Renal cortical epithelial cell (primary cell): ENCODE data around the gene SNTA1. TPM values are rescaled to one million over a fixed set of nuclear protein-coding genes. Genes with fewer than 3 reads are reported as not detected.
"Not testable (repeated sequence)": the region's sequence is repeated elsewhere in the genome, so short reads cannot be mapped to it uniquely, and the experiment has no call there.

Experiments
- DNase-seq: peaks from one replicate; pipeline ENCODE4 v3.0.0-alpha.2; 2011; ENCODE audit warnings: low read depth
- total RNA-seq: library from RNA; depleted of rRNA; stranded (reverse); fragments of >200 nt; gene quantifications from 2 replicates; pipeline ENCODE4 v1.2.3, GENCODE V29; 2014

SNTA1 gene
- 11.0 and 17.0 TPM in 2 replicates for total RNA-seq

GRCh38 chr20:33443512-33444239 is at the start of gene SNTA1:
Gene SNTA1, minus strand, starts transcription at chr20:33443763. Its CDS starts 143 bp downstream, at chr20:33443620.
- DNase-seq = peak; percentile 41

GRCh38 chr20:33490934-33491656 is 47.5 kb upstream of the SNTA1 start:
- DNase-seq = no peak

- DNase-seq = no peak
Measured at GRCh38 chr20:33490023-33490933, 46.7 kb upstream of the SNTA1 start, which contains the start of gene CBFA2T2. Gene CBFA2T2, plus strand, starts transcription at chr20:33490096. Its CDS starts 172 bp downstream, at chr20:33490268.

DNA sequence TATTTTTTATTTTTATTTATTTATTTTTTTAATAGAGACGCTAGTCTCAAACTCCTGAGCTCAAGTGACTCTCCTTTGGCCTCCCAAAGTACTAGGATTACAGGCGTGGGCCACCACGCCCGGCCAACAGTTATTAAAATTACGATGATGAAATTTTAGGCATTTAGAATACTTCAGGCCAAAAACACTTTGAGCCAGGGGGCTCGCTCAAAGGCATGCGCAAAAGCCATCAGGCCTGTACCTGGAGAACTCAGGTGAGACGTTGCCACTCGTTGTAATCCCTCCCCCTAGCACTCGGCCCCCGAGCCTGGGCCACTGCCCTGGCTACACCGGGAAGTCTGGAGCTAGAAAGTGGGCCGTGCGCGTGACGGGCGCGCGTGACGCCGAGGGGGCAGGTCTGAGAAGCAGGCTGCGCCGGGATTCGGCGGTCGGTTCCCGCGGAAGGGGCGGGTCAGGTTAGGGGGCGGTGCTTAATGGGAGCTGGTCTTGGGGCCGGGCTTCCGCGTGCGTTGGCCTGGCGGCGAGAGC is 46.0 kb upstream of the SNTA1 start:
- peak; percentile 84 for DNase-seq

GRCh38 chr20:33488661-33489494 is 45.3 kb upstream of the SNTA1 start:
- DNase-seq = not testable (repeated sequence)

- no peak for DNase-seq
Measured at GRCh38 chr20:33488201-33488600, 44.6 kb upstream of the SNTA1 start.

GRCh38 chr20:33483186-33483585 is 39.6 kb upstream of the SNTA1 start:
- not testable (repeated sequence) for DNase-seq

DNA sequence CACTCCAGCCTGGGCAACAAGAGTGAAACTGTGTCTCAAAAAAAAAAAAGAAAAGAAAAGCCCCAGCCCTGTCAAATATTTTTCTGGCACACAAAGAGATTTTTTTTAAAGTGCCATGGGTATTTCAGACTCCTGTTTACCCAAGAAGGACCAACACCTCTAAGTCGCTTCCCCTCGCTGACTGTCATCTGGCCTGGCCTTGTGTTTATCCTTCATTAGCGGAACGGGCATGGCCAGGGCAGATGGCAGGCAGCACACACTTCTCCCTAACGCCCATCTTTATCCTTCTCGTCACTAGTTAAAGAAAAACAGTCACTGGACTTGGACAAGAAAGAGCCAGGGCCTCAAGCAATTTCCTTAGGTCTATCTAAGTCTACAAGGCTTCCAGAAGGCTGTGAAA is 39.0 kb upstream of the SNTA1 start:
- DNase-seq = no peak

- no peak for DNase-seq
Measured at GRCh38 chr20:33481431-33481941, 37.9 kb upstream of the SNTA1 start.

DNA sequence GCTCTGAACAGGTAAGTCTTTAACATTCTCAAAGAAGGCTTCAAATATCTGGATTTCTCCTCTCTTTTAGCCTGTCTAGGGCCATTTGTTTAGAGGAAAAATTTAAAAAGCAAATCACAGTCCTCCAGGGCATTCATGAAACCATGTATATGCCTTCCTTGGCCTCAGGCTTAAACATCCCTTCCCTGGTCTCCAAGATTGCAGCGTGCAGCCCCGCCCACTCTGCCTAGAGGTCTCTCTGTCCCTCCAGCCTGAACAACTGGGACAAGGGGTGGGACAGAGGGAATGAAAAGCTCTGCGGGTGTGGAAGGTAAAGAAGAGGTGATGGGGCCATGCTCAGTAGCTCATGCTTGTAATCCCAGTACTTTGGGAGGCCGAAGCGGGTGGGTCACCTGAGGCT is 36.5 kb upstream of the SNTA1 start:
- DNase-seq = no peak

DNA sequence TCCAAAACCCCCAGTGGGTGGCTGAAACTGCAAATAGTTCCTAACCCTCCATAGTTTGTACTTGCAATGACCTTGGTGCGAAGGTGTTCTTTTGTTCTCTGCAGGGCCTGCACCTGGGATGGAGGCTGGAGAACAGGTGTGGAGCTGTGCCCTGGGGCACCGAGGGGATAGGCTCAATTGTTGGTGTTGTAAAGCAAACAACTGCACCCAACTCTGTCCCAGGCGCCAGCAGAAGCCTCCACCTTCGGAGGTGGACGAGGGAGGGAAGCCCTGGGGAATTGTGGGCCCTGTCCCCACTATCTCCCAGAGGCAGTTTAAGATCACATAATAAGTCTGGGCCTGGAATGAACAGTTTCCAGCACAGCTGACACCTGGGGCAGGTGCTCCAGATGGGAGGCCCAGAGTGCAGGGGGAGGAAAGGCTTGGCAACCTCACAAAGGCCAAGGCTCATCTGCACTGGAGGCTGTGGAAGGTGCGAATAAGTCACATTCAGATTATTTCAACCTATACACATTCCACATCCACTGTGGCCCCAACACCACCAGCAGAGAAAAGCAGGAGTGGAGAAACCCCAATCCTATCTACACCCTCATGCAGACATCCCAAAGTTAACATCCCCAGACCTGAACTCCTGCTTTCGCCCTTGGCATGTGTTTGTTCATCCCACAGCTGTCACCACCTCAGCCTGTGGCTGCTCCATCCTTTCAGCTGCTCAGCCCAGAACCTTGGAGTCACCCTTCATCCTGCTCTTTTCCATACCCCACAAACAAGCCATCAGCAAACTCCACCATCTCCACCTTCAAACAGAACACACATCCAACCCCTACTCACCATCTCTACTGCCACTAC is 34.0 kb upstream of the SNTA1 start:
- no peak for DNase-seq

DNA sequence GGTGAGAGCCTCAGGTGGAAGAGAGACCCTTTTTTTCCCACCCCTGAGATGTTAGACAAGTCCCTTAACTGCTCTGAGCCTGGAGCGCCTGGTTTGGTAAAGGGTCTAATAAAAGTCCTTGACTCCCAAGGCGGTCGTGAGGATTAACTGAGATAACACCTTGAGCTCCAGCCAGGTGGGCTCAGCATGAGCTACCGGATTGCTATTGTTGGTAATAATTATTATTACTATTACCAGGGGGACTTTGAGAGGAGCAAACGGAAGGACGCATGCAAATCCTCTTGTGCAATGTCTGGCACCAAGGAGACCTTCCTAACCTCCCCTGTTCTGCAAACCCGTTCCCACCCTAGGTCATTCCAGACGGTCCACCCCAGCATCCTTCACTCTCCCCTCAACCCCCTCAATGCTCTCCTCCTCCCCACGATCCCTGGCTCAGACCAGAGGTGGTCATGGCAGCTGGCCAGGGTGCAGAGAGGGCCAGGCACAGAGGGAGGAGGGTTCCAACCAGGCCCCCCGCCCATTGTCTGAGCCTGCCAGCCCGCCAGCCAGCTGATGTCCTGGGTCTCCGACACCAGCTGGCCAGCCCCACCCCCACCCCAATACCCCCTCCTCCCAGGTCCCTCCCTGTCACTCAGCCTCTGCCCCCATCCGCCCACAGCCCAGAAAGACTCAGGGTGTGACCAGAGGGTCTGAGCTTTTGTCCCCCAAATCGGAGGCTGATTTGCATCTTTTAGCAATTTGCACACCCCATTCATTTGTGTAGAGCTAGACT is 32.0 kb upstream of the SNTA1 start:
- DNase-seq = no peak

GRCh38 chr20:33474963-33475362 is 31.4 kb upstream of the SNTA1 start:
- DNase-seq = no peak

DNA sequence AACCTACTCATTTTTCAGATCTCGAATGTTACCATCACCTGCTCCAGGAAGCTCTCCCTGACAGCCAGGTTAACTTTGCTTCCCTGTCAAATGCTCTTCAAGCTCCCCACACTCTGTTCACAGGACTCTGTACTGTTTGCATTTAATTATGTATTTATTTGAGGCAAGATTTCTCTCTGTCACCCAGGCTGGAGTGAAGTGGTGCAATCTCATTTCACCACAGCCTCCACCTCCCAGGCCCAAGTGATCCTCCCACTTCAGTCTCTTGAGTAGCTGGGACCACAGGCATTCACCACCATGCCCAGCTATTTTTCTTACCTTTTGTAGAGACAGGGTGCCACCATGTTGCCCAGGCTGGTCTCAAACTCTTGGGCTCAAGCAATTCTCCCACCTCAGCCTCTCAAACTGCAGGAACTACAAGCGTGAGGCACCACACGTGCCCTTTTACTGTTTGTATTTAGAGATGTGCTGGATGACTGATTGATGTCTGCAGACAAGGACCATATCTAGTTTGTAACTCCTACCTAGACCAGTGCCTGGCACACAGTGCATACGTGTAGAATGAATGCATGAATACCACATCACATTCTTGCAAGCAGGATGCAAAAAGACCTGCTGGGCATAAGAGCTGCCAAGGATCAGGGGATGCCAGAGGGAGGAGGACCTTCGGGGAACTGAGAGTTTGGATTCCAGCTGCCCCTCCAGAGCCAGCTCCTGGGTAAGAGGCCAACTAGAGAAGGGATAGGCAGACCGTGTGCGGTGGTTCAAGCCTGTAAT is 30.7 kb upstream of the SNTA1 start:
- no peak for DNase-seq

GRCh38 chr20:33472868-33473435 is 29.4 kb upstream of the SNTA1 start:
- no peak for DNase-seq

DNA sequence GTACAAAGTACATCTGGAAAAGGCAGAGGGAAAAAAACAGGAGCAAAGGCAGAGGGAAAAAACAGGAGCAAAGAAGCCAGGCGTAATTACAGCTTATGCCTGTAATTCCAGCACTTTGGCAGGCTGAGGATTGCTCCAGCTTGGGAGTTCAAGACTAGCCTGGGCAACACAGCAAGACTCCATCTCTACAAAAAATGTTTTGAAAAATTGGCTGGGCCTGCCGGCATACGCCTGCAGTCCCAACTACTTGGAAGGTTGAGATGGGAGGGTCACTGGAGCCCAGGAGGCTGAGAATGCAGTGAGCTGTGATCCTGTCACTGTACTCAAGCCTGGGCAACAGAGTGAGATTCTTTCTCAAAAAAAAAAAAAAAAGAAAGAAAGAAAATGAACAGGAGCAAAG is 27.3 kb upstream of the SNTA1 start:
- DNase-seq = no peak

- DNase-seq = no peak
Measured at GRCh38 chr20:33470457-33470856, 26.9 kb upstream of the SNTA1 start.

GRCh38 chr20:33466303-33466646 is 22.7 kb upstream of the SNTA1 start:
- no peak for DNase-seq
